ENCODE measurements around the gene ETS2.
"Not testable (repeated sequence)": the region's sequence is repeated elsewhere in the genome, so short reads cannot be mapped to it uniquely, and the experiment has no call there.

Gene ETS2

DNA sequence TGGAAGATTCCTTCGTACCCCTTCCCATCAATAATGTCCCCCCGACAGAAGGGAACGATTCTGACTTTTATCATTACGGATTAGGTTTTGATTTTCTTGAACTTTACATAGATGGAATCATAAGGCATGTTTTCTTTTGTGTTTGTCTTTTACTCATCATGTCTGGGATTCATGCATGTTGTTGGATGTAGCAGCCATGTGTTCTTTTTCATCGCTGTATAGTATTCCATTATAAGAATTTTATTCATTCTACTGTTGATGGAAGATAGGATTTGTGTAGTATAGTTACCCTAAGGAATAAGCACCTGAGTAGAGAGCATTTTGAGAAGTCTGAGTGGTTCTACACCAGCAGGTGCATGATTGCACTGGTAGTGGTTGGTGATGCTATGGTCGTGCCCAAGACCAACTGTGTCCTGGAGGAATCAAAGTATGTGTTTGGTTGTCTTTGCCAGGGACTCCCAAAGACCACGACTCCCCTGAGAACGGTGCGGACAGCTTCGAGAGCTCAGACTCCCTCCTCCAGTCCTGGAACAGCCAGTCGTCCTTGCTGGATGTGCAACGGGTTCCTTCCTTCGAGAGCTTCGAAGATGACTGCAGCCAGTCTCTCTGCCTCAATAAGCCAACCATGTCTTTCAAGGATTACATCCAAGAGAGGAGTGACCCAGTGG, 13.5 kb downstream of the ETS2 start:
- DNase-seq: no peak

DNA sequence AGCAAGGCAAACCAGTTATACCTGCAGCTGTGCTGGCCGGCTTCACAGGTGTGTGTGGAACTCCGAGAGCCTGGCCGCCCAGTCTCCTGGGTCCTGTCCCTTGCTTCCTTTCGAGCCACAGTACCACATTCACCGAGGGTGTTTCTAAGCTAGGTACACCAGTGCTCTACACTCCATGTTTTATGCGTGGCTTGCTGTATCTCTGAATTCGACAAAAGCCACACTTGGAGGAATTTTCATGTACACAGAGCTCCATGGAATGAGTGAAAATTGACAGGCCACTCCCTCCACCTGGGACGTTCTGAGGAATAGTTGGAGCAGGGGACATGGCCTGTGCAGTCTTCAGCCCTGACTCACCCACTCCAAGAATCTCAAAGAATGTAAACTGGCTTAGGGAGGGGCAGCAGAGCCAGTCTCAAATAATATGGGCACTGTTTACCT, 14.0 kb downstream of the ETS2 start:
- DNase-seq: no peak

DNA sequence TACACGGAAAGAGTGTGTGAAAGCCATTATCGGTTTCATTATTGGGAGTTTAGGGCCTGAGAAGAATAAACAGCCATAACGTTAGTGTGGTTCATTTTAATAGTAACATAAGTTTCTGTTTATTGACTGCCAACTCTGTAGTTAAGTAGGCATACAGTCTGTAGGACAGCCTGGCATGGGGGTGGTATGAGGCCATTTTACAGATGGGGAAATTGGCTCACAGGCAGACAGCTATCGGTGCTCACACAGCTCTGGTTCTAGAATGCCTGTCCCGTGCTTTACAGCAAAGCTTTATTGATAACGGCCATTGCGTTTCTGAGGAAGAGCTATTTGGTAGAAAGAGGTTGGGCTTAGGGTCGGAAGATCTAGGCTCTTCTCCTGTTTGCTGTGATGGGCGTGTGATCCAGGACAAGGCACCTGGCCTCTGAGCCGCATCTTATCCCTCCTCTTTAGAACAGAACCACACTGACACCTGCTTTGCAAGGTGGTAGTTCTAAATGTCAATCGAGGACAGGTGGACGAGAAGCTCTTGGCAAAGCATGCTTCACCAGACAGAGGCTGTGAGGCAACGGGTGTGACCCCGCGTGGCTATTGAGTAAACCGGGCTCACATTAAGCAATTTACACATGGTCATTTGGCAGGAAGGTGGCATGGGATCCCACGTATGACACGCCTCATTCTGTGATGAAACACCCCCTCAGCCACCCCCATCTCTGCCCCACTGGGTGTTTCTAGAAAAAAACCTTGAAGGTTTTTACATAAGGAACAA, 14.9 kb downstream of the ETS2 start:
- no peak for DNase-seq

DNA sequence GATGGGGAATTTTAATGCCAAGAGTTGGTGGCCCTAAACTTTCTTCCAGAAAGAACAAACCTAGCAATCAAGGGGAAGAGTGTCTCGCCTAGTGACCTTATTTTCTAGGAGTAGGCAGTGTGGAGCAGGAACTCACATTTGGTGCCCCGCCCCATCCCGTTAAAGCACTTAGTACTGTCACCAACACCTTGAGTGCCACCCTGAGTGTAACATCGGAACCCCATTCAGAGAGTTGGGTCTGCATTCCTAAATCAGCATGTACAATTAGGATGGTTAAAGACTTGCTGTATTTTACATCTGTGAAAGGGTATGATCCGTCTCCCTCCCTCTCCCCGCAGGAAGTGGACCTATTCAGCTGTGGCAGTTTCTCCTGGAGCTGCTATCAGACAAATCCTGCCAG, 15.5 kb downstream of the ETS2 start:
- DNase-seq: no peak

DNA sequence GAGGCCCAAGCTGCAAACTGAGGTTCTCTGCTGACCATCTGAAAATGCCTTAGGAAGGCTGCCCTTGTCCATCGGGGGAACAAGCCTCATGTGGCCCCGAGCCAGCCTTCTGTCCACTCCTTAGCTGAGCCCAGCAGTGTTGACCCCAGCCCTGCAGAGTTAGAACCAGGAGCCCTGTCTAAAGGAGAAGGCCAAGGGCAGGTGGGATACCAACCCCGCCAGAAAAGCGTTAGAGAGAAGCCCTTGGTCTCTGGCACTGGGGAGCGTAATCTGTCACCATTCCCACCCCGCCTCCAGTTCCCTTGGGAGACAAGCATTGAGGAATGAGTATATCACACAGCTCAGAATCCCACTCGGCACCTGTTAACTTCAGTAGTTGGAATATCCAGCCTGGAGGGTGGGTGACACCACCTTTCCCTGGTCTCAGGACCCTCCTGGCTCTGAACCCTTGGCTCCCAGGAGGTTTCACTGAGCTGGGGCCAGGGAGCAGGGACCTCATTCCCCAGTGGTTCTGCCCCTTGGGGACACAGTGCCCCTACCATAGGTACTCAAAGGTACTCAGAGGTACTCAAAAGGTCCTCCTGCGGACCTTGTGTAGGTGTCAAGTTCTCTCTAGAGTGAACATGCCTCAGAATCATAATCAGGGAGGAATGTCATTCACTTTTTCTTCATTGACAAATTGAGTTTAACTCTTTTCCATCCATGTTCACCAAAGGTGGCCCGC, 16.4 kb downstream of the ETS2 start:
- no peak for DNase-seq

DNA sequence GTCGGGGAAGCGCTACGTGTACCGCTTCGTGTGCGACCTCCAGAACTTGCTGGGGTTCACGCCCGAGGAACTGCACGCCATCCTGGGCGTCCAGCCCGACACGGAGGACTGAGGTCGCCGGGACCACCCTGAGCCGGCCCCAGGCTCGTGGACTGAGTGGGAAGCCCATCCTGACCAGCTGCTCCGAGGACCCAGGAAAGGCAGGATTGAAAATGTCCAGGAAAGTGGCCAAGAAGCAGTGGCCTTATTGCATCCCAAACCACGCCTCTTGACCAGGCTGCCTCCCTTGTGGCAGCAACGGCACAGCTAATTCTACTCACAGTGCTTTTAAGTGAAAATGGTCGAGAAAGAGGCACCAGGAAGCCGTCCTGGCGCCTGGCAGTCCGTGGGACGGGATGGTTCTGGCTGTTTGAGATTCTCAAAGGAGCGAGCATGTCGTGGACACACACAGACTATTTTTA, 17.1 kb downstream of the ETS2 start:
- DNase-seq: no peak

DNA sequence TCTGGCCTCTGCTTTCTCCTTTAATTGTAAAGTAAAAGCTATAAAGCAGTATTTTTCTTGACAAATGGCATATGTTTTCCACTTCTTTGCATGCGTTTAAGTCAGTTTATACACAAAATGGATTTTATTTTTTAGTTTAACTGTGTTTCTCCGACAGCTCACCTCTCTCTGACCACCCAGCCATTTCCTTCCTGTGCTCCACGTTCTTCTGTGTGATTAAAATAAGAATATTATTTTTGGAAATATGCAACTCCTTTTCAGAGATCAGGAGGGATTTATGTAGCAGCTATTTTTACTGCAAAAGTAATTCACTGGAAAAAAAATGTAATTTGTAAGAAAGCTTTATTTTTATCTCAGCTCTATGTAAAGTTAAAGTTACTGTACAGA, 18.0 kb downstream of the ETS2 start:
- no peak for DNase-seq

DNA sequence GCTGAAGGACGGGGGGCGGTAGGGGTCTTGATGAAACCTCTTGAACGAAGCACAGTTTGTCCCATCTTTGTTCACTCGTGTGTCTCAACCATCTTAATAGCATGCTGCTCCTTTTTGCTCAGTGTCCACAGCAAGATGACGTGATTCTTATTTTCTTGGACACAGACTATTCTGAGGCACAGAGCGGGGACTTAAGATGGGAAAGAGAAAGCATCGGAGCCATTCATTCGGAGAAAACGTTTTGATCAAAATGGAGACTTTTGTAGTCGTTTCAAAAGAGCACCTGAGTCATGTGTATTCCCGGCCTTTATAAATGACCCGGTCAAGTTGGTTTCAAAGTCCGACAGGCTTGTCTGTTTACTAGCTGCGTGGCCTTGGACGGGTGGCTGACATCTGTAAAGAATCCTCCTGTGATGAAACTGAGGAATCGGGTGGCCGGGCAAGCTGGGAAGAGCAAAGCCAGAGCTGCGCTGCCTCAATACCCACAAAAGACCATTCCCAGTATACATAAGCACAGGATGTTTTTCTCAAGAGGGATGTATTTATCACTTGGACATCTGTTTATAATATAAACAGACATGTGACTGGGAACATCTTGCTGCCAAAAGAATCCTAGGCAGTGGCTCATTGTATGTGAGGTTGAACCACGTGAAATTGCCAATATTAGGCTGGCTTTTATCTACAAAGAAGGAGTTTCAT, 18.5 kb downstream of the ETS2 start:
- no peak for DNase-seq

DNA sequence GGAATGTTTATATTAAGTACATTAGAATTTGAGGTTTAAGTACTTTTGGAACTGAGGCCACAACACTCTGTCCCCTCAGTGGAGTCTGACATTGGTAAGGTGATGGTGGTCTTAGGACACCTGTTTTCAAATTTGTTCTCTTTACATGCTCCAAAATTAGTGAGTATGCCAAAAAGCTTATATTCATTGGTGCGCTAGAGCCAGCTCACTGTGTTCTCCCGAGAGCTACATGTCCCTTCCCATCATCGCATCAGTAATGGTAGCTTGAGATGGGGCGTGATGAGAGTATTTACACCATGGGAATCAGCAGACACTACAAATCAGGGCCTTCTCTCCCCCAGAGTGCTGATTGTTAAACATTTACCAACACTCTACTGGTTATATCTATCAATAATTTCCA, 19.5 kb downstream of the ETS2 start:
- DNase-seq: no peak

DNA sequence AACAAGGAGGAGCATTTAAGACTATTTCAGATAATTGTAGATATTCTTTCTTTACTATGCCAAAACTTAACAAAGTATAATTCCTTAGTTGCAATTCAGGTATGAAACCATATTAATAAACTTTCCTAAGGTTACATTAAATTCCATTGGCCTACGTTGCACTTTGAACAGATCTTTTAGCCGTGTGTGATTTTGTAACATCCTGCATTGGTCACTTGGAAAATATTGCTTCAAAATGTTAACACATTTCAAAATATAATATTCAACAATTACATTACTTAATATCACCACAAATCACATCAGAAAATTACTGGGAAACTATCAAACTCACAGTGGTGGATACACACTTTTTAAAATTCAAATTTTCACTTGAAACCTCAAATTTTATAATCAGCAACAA, 20.2 kb downstream of the ETS2 start:
- no peak for DNase-seq

DNA sequence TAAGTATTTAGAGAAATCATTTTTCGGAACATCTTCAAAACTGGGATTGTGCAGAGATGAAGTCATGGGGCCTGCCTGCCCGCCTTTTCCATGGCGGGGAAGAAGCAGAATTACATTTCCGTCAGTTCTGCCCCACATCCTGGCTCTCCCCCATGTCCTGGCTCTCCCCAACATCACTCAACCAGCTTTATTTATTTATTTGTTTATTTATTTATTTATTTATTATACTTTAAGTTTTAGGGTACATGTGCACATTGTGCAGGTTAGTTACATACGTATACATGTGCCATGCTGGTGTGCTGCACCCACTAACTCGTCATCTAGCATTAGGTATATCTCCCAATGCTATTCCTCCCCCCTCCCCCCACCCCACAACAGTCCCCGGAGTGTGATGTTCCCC, 22.4 kb downstream of the ETS2 start:
- not testable (repeated sequence) for DNase-seq

DNA sequence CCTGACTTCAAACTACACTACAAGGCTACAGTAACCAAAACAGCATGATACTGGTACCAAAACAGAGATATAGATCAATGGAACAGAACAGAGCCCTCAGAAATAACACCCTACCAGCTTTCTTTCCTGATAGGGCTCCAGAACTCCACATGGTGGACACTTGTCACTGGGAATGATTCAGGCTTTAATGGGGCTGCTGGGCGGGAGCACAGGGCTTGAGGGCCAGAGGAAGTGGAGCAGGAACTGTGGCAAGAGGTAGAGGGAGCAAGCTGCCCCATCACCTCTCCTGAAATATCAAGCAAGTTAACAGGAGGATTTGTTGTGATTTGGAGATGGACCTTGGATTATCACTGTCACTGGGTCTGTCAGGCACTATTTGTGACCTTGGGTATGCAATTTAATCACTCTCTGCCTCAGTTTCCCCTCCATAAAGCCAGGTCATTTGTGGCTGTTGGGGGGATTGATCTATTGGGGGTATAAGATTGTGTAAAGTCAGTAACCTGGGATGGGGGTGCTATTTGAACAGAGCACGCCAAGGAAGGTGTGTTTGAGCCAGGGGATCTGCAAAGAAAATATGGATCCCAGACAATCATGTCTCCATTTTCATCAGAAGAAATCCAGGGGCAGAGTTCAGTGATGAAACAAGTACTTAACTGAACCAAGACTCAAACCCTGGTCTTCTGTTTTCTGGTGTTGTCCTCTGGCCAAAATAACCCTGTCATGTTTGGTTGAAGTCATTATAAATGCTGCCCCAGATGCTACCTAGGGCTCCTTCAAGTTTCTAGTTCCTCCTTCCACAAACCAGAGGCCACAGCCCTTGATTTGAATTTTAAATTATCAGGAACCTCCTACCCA, 25.2 kb downstream of the ETS2 start:
- no peak for DNase-seq

DNA sequence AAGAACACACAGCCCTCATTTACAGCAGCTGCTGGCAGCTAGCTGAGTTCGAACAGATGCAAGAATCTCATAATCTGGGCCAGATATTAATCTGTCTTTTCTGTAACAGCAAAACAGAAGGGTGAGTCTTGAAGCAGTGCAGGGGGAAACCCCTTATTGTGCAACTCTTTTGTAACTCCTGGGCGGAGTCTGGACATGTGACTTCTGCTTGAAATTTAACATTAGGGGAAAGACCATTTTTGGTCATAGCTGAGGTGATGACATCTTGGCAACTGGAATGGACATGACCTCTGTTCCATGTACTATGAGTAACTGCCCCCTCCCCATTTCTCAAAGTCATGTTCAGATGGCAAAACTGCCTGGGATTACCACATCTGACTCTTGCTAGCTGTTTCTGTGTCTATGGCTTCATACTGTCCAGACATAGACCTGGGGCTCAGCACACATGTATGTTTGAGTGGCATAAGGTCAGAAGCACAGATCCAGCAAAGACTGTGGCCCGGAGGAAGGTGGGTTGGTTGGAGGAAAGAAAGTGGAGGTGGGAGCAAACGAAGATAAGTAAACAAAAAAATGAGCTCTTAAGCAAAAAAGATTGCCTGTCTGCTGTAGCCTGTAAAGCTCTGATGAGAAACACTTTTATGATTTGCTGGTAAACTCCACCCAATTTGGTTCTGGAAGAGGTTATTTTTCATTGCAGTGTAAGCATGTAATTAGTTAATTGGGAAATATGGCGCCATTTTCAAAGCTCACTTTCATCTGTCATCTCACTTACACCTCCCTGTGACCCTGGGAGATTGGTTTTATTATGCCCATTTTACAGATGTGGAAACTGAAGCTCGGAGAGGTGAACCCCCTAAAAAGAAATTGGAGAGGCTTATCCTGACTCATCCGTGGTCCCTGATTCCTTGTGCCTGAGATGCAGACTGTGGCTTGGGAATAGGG, 26.1 kb downstream of the ETS2 start:
- no peak for DNase-seq

DNA sequence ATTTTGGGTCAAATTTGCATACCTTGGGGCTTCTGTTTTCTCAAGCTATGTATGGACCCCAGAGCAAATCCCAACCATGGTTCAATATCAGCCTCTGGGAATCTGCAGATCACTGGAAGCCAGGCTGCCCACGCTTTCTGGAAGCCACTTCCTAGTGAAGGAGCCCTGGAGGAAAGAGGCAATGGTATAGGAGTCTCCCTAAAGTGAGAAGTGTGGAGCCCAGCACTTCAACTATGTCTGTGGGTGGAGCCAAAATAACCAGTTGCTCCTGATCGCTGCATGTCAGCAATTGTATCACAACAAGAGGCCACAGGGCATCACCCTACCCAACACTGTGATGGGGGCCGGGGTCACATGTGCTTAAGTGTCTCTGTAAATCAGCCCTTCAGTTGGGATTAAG, 26.9 kb downstream of the ETS2 start:
- no peak for DNase-seq

DNA sequence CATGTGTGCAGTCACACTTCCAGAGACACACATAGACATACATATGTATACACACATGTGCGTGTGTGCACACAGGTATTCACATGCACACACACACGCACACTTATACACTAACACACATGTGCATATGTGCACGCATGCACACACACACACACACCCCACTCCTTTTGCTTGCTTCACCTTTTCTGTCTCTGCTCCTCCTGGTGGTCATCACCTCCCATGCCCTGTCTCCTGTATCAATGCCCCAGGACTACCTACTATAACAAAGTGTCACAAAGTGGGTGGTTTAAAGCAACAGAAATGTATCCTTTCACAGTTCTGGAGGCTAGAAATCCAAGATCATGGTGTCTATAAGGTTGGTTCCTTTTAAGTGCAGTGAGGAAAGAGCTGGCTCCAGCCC, 27.4 kb downstream of the ETS2 start:
- no peak for DNase-seq

DNA sequence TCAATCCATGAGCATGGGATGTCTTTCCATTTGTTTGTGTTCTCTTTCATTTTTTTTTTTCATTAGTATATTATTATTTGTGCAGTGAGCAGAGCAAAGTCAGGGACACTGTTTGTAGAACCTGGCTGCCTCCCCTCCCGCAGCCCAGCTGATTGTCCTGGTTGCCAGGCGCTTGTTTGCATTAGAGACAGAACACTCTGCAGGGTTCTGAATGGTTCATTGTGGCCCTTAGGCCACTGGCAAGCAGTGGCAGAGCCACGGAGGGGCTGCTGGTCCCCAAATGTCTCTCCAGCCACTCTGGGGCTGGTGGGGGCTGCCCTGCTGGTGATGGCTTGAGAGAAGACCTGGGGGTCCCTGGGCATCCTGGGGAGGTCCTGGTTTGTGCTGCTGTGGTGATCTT, 29.0 kb downstream of the ETS2 start:
- no peak for DNase-seq

DNA sequence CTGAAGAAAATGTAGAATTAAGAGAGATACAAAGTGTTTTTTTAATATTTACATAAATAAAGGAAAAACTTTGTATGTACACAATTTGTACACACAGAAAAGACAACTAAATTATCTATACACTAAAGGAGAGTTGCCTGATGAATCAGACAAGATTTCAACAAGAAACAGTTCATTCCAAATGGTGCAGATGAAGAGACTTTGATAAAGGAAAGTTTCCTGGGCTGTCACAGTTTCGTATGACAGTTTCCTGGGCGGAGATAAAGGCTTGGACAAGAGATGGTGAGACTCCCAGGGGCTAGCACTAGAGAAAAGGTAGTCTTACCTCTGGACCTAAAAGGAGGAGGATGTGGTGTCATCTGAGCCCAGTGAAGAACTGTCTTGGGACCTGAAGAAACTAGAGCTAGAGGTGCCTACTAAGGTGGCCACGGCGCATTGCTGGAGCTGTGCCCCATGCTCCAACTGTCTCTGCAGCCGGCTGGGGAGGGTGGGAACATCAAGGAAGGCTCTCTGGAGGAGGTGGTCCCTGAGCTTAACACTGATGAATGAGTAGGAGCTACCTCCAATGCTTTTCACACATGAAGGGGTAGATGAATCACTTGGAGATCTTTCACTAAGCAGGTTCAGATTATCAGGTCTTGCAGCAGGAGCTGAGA, 32.2 kb downstream of the ETS2 start:
- DNase-seq: no peak

DNA sequence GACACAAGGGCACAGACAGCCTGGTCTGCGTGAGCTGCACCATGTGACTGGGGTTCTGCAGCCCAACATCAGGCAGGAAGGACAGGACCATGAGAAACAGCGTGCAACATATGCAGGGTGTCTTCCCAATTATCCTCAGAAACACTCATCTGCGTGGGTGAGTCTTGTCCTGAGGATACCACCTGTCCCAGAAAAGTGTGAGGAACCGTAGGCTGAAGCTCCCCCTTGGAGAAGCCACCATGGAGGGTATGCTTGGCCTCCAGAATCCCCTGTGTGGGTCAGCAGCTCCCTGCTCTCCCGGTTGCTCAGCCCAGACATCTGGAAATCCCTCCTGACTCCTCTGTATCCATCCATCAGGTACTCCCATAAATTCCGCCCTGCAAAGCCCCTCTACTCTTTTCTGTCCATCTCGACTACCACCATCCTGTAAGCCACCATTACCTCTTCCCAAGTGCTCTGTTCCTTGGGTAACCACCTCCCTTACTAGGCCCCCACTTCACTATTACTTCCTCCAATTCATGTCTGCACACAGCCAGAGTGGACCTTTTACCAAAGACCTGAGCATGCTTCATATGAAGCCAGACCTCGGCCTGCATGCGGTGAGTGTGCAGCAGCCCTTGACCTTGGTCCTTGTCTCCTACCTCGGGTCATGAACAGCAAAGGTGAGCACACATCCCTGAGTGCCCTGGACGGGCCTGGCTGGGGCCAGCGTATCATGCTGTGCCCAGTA, 33.0 kb downstream of the ETS2 start:
- no peak for DNase-seq

DNA sequence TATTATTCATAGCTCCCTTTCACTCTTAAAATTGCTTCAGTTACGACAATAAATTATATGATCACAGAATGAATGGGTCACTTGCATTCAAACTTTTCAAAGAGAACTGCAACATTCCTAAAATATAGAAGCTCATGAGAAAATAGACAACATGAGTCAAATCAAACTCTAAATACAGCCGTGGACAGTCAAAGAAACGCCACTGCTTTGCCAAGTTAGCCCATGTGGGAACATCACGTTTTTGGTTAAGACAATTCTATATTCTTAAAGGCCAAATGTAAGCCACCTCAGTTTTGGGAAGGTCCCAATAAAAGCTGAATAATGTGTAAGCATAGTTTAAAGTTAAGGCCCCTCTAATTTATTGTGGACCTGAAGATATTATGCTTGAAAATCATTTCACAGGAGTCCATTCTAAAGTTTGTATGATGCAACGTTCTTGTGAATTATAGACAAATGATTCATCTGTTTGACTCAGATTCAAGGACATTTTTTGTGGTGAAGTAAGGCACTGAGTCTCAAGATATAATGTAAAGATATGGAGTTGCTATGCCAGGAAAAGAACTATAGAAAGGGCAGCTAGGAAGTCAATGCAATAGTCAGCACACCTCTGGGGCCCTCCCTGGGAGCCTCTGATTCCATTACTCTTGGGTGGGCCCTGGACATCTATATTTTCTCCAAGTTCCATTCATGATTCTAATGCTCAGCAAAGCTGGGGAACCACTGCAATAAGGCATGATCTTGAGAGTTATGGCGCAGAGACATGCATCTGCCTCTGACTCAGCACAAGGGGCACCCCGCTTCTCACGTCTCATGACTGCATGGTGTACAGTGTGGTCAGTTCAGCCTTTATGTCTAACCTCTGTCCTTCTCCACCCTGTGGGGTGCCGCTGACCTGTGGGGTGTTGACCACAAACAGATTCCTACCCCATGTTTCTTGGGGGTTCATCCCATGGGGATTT, 33.9 kb downstream of the ETS2 start:
- DNase-seq: no peak
